HG03354 (cell line): ENCODE data around the gene TMX1.
A peak's percentile ranks its signal among the peaks of the same experiment; 100 is the strongest.

Experiments
- ATAC-seq: cut with Tn5 transposase; IDR thresholded peaks from one replicate; pipeline ENCODE4 v1.9.1; 2021; ENCODE audit warnings: mild to moderate bottlenecking; ENCODE audit not compliant: unreplicated experiment, poor library complexity, severe bottlenecking

The TMX1 gene

GRCh38 chr14:51289169-51289568 lies 49.1 kb downstream of the TMX1 start:
- ATAC-seq: no peak

- no peak for ATAC-seq
Measured at GRCh38 chr14:51290132-51290531, 50.1 kb downstream of the TMX1 start.

- no peak for ATAC-seq
Measured at GRCh38 chr14:51291016-51291415, 51.0 kb downstream of the TMX1 start.

- ATAC-seq: no peak
Measured at GRCh38 chr14:51293149-51293911, 53.3 kb downstream of the TMX1 start.

GRCh38 chr14:51293912-51294389 lies 53.9 kb downstream of the TMX1 start:
- ATAC-seq: no peak

GRCh38 chr14:51294951-51295525 lies 55.0 kb downstream of the TMX1 start:
- no peak for ATAC-seq

- ATAC-seq: no peak
Measured at GRCh38 chr14:51295646-51296263, 55.7 kb downstream of the TMX1 start.

- ATAC-seq: no peak
Measured at GRCh38 chr14:51297066-51297465, 57.0 kb downstream of the TMX1 start.

GRCh38 chr14:51298895-51299294 lies 58.8 kb downstream of the TMX1 start:
- ATAC-seq: peak; percentile 60

- ATAC-seq: no peak
Measured at GRCh38 chr14:51302295-51303030, 62.4 kb downstream of the TMX1 start.

- no peak for ATAC-seq
Measured at GRCh38 chr14:51304438-51304837, 64.4 kb downstream of the TMX1 start.

GRCh38 chr14:51304941-51305340 lies 64.9 kb downstream of the TMX1 start:
- ATAC-seq: no peak

- no peak for ATAC-seq
Measured at GRCh38 chr14:51305751-51306150, 65.7 kb downstream of the TMX1 start.
